Gastrocnemius medialis (tissue), 4 donors: ENCODE results near the gene PRICKLE2.

Source experiments
- CTCF ChIP-seq, 5 experiments: fragments of 450-650 bp in 3 of 5; fragments of 200-600 bp in 2 of 5; sonication (generic) in 2 of 5; IDR thresholded peaks in 4 of 5; conservative IDR thresholded peaks in 1 of 5; 1 replicate in 4 of 5; 2 replicates in 1 of 5; pipeline ENCODE4 v1.5.1; 2016 to 2019; ENCODE audit warnings: antibody characterized with exemption in 5 of 5, mild to moderate bottlenecking in 3 of 5, moderate library complexity in 3 of 5
- POLR2A ChIP-seq, 2 donors: fragments of 450-650 bp; IDR thresholded peaks; one replicate each; pipeline ENCODE4 v1.6.1; 2017; ENCODE audit warnings: antibody characterized with exemption in 2 of 2, mild to moderate bottlenecking in 2 of 2, moderate library complexity in 2 of 2

GRCh38 chr3:64157150-64158035 lies 67.9 kb downstream of the PRICKLE2 start:
- no peak for TF ChIP-seq CTCF (IDR thresholded peaks at IDR 0.05 in 4 of 5, conservative IDR thresholded peaks at IDR 0.05 in 1 of 5)
- no peak for TF ChIP-seq POLR2A (IDR thresholded peaks at IDR 0.05)
